Measurements from ENCODE around the gene GRK5. TPM values are rescaled to one million over a fixed set of nuclear protein-coding genes. Genes with fewer than 3 reads are reported as not detected.

GRK5 gene
- total and polyA plus RNA-seq, 7 donors, result 7.9 to 32.4 (median 19.8) TPM

DNA sequence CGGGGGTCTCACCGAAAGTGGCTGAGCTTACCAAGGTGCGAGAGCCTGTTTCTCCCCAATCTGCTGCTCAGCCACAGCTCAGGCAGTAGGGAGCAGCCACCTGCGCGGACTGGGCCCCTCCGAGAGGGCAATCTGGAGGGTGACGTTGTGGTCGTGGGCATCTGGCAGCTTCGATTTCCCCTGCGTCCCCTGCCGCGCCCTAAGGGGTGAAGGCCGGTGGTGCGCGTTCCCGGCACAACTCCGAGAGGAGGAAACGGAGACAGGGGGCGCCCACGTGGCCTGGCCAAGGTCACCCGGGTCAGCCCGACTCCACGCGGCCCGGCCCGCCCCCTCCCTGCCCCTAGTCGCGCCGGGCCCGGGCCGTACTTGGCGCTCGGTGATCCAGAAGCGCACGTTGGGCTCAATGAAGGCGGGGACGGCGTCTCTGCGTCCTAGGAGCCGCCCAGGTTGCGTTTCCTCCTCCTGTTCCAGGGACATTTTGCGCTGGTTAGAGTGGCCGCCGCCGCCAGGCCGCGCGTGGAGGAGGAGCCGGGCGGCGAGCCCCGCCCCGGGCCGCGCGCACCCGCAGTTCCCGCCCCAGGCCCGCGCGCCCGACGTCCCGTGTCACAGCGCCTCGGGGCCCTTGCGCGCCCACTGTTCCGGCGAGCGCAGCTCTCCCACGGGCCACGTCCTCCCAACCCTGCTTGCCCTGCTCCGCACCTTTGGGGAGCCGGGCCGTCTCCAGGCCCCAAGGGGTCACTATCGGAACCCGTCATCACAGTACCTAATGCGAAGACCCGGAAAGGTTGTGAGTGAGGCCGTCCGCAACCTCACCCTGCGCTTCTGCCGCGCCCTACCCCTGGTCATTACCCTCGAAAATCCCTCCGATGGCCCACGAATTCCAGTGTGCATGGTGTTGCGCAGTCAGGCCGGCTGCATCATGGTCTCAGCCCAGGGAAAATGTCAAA lies 41.9 kb upstream of the GRK5 start, which contains the start of gene SFXN4:
SFXN4 (minus strand) TSS at position 544 of the 947 bp plus-strand sequence; CDS start at position 477, 67 bp downstream.
- peaks cover 10 to 40% (median 25%) of the 10 kb centered on the region in 4 donors for H3K36me3 ChIP-seq
- H3K27ac ChIP-seq, result peak within 1 kb of the TSS; percentile 87 to 94 (median 90)
- WGBS, 2 donors, result 1% methylated on average over 90 of the region's 90 CpGs
- H3K4me3 ChIP-seq, result peak within 1 kb of the TSS; percentile 69 to 92 (median 83)
- intact Hi-C loops (cut with DNase I), result no loop called here
- no peaks in the 10 kb centered on the region for H3K27me3 ChIP-seq
- peak; percentile 89 for DNase-seq
- TF ChIP-seq EP300 (IDR thresholded peaks at IDR 0.05) (peak in 1 of 4 donors; percentile 5), POLR2A (IDR thresholded peaks at IDR 0.05) (peak; percentile 48 to 60), CTCF (IDR thresholded peaks at IDR 0.05) (no peak), POLR2AphosphoS5 (IDR thresholded peaks at IDR 0.05) (peak; percentile 82 to 91 (median 86))
- no peaks in the 10 kb centered on the region for H3K9me3 ChIP-seq
- peaks cover 0 to 30% (median 19%) of the 10 kb centered on the region in 4 donors for H3K4me1 ChIP-seq

GRCh38 chr10:119166118-119166500 lies 41.3 kb upstream of the GRK5 start:
- H3K36me3 ChIP-seq, result peaks cover 10 to 40% (median 29%) of the 10 kb centered on the region in 4 donors
- peaks cover 0 to 30% (median 19%) of the 10 kb centered on the region in 4 donors for H3K4me1 ChIP-seq
- H3K27ac ChIP-seq, result peak overlapping the region; percentile 87 to 94 (median 90)
- TF ChIP-seq CTCF (IDR thresholded peaks at IDR 0.05) (no peak), EP300 (IDR thresholded peaks at IDR 0.05) (no peak), POLR2A (IDR thresholded peaks at IDR 0.05) (no peak), POLR2AphosphoS5 (IDR thresholded peaks at IDR 0.05) (no peak)
- no peak for DNase-seq
- 65 to 68% methylated on average over 7 of the region's 7 CpGs for WGBS, 2 donors
- H3K4me3 ChIP-seq, result peak overlapping the region; percentile 69 to 92 (median 83)
- no peaks in the 10 kb centered on the region for H3K9me3 ChIP-seq
- H3K27me3 ChIP-seq, result no peaks in the 10 kb centered on the region
- intact Hi-C loops (cut with DNase I), result no loop called here

GRCh38 chr10:119166564-119166963 lies 40.8 kb upstream of the GRK5 start:
- peaks cover 0 to 28% (median 19%) of the 10 kb centered on the region in 4 donors for H3K4me1 ChIP-seq
- WGBS, 2 donors, result 75% methylated on average over 8 of the region's 8 CpGs
- TF ChIP-seq CTCF (IDR thresholded peaks at IDR 0.05) (no peak), POLR2AphosphoS5 (IDR thresholded peaks at IDR 0.05) (no peak), EP300 (IDR thresholded peaks at IDR 0.05) (no peak)
- peak overlapping the region; percentile 87 to 94 (median 90) for H3K27ac ChIP-seq
- peaks cover 15 to 45% (median 33%) of the 10 kb centered on the region in 4 donors for H3K36me3 ChIP-seq
- no peak for DNase-seq
- H3K4me3 ChIP-seq, result no peak overlapping the region
- intact Hi-C loops (cut with DNase I), result no loop called here
- no peaks in the 10 kb centered on the region for H3K27me3 ChIP-seq
- H3K9me3 ChIP-seq, result no peaks in the 10 kb centered on the region

- Histone ChIP-seq H3K27ac (peak overlapping the region; percentile 87 to 94 (median 90)), H3K4me3 (no peak overlapping the region)
- 83% methylated on average over 8 of the region's 8 CpGs for WGBS, 2 donors
Measured at GRCh38 chr10:119167041-119167440, 40.3 kb upstream of the GRK5 start.

More at GRCh38 chr10:119167041-119167440, 40.3 kb upstream of the GRK5 start:
- H3K9me3 ChIP-seq, result no peaks in the 10 kb centered on the region
- peaks cover 0 to 23% (median 18%) of the 10 kb centered on the region in 4 donors for H3K4me1 ChIP-seq
- no peaks in the 10 kb centered on the region for H3K27me3 ChIP-seq
- no peak for TF ChIP-seq POLR2A (IDR thresholded peaks at IDR 0.05)
- no peak for TF ChIP-seq POLR2AphosphoS5 (IDR thresholded peaks at IDR 0.05)
- TF ChIP-seq EP300 (IDR thresholded peaks at IDR 0.05), result no peak
- no peak for TF ChIP-seq CTCF (IDR thresholded peaks at IDR 0.05)
- intact Hi-C loops (cut with DNase I), result no loop called here
- DNase-seq, result no peak
- H3K36me3 ChIP-seq, result peaks cover 18 to 49% (median 38%) of the 10 kb centered on the region in 4 donors

All from sigmoid colon (tissue), 7 donors.